GM12892 (cell line): ENCODE data around the gene PARVB.

Experiments
- POLR2A ChIP-seq: IDR thresholded peaks from 2 replicates; pipeline ENCODE4 v1.6.1; 2011; ENCODE audit warnings: low read depth, low read length, control low read depth
- TAF1 ChIP-seq: IDR thresholded peaks from 2 replicates; pipeline ENCODE4 v1.6.1; 2011; ENCODE audit warnings: low read depth, mild to moderate bottlenecking, control low read depth, low read length, borderline replicate concordance

GRCh38 chr22:44068422-44069191 lies 44.5 kb downstream of the PARVB start:
- no peak for TF ChIP-seq TAF1
- TF ChIP-seq POLR2A, result no peak
